ENCODE data around the gene GGT5.
"Not testable (repeated sequence)": the region's sequence is repeated elsewhere in the genome, so short reads cannot be mapped to it uniquely, and the experiment has no call there.

DNA sequence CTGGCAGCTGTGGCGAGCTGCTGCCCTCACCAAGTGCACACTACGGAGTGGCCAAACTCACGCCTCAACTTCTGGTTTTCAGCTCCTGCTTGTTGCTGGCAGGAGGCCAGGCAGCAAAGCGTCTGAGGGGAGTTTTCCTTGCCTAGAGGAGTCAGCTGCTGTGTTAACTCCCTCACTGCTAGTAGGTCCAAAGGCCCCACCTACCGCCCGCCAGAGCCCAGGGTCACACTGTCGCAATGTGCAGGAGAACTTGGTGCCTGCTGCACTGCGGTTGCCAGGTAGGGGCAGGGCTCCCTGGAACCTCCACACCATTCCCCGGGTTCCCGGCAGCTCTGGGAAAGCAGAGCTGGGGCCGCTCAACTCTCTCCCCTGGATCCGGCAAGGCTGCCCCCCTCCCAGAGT is at the start of gene GGT5:
- TF ChIP-seq, protein P1, sequence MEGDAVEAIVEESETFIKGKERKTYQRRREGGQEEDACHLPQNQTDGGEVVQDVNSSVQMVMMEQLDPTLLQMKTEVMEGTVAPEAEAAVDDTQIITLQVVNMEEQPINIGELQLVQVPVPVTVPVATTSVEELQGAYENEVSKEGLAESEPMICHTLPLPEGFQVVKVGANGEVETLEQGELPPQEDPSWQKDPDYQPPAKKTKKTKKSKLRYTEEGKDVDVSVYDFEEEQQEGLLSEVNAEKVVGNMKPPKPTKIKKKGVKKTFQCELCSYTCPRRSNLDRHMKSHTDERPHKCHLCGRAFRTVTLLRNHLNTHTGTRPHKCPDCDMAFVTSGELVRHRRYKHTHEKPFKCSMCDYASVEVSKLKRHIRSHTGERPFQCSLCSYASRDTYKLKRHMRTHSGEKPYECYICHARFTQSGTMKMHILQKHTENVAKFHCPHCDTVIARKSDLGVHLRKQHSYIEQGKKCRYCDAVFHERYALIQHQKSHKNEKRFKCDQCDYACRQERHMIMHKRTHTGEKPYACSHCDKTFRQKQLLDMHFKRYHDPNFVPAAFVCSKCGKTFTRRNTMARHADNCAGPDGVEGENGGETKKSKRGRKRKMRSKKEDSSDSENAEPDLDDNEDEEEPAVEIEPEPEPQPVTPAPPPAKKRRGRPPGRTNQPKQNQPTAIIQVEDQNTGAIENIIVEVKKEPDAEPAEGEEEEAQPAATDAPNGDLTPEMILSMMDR (conservative IDR thresholded peaks at IDR 0.05 in 1 of 2, IDR thresholded peaks at IDR 0.05 in 1 of 2; ENCODE audit: low read depth in 1 of 2, low read length in 2 of 2) = not testable (repeated sequence)
- TF ChIP-seq EZH2 (IDR thresholded peaks at IDR 0.05; ENCODE audit: low read length, missing control alignments) = not testable (repeated sequence)

Measured in fibroblast of lung (primary cell).